ENCODE results near the gene LARP4B. TPM values are rescaled to one million over a fixed set of nuclear protein-coding genes. Genes with fewer than 3 reads are reported as not detected.

LARP4B gene
- total and polyA plus RNA-seq, 2 of the 13 experiments (the other 11 are each of a cell fraction or from before 2014, with no cell fraction given), result 19.5 to 30.2 TPM

GRCh38 chr10:839550-840205 is 91.8 kb downstream of the LARP4B start:
- Histone ChIP-seq H3K4me1 (ENCODE audit: insufficient read depth, low read length) (no peaks in the 10 kb centered on the region), H3K79me2 (ENCODE audit: insufficient read depth, low read length) (peaks cover 4% of the 10 kb centered on the region), H3K4me2 (ENCODE audit: low read depth, low read length) (no peak overlapping the region), H4K20me1 (ENCODE audit: insufficient read depth, low read length) (peaks cover 4% of the 10 kb centered on the region; the same call in 1 of the 2 replicates), H2AFZ (ENCODE audit: low read length) (no peak overlapping the region), H3K27me3 (ENCODE audit: control insufficient read depth in 1 of 2, insufficient read depth in 2 of 2, low read length in 2 of 2) (no peaks in the 10 kb centered on the region), H3K36me3 (replicated peaks in 1 of 2; ENCODE audit: control insufficient read depth in 1 of 2, insufficient read depth in 2 of 2, low read length in 2 of 2) (peaks cover 32 to 85% of the 10 kb centered on the region in 2 experiments), H3K4me3 (replicated peaks in 1 of 3; ENCODE audit: insufficient read depth in 1 of 3, low read depth in 2 of 3, low read length in 3 of 3) (no peak overlapping the region), H3K27ac (ENCODE audit: extremely low read length, insufficient read depth, low read length) (no peak overlapping the region), H3K9me3 (ENCODE audit: low read length) (no peaks in the 10 kb centered on the region), H3K9ac (ENCODE audit: insufficient read depth, low read depth, low read length) (no peak overlapping the region)
- in situ Hi-C loops (cut with HindIII; ENCODE audit: extremely low pct_ligation_motif_present, low pct_unique_long_range_greater_than_20kb) (no loop called here), intact Hi-C loops (cut with micrococcal nuclease; ENCODE audit: unreplicated experiment) (no loop called here)
- CTCF ChIA-PET (ENCODE audit: low intra/inter-chr PET ratio, low total read pairs), result no interaction called here
- DNase-seq (ENCODE audit: low spot score) (no peak), FAIRE-seq (no peak), ATAC-seq (no peak)
- 93% methylated on average over 9 of the region's 9 CpGs for WGBS (ENCODE audit: low lambda C conversion rate)
- no TSS peak for BruUV-seq (replicated peaks)
- POLR2A ChIA-PET, result no interaction called here
- no peak for TF ChIP-seq TBL1XR1 (IDR thresholded peaks at IDR 0.05; ENCODE audit: borderline replicate concordance, low read length, partially characterized antibody)
- TF ChIP-seq RORA (CRISPR knock-in tag; IDR thresholded peaks at IDR 0.05), result no peak
- no peak for TF ChIP-seq U2AF1 (optimal IDR thresholded peaks at IDR 0.05; ENCODE audit: low read depth, low read length)
- no peak for TF ChIP-seq TERF1 (CRISPR knock-in tag; IDR thresholded peaks at IDR 0.05)
- no peak for TF ChIP-seq ZNF775 (CRISPR knock-in tag; IDR thresholded peaks at IDR 0.05; ENCODE audit: borderline replicate concordance)
- TF ChIP-seq FOXK2 (IDR thresholded peaks at IDR 0.05), result no peak
- TF ChIP-seq CENPT (CRISPR knock-in tag; IDR thresholded peaks at IDR 0.05; ENCODE audit: low read depth), result no peak
- TF ChIP-seq PCBP1 (IDR thresholded peaks at IDR 0.05; ENCODE audit: borderline replicate concordance, low read depth, low read length), result no peak
- TF ChIP-seq E2F1 (CRISPR knock-in tag; IDR thresholded peaks at IDR 0.05), result no peak
- TF ChIP-seq KDM4B (CRISPR knock-in tag; IDR thresholded peaks at IDR 0.05), result no peak
- no peak for TF ChIP-seq ZNF552 (CRISPR knock-in tag; IDR thresholded peaks at IDR 0.05; ENCODE audit: borderline replicate concordance)
- TF ChIP-seq ZBTB7A (CRISPR knock-in tag; IDR thresholded peaks at IDR 0.05), result no peak
